ENCODE data around the gene CTBP1.

The CTBP1 gene

DNA sequence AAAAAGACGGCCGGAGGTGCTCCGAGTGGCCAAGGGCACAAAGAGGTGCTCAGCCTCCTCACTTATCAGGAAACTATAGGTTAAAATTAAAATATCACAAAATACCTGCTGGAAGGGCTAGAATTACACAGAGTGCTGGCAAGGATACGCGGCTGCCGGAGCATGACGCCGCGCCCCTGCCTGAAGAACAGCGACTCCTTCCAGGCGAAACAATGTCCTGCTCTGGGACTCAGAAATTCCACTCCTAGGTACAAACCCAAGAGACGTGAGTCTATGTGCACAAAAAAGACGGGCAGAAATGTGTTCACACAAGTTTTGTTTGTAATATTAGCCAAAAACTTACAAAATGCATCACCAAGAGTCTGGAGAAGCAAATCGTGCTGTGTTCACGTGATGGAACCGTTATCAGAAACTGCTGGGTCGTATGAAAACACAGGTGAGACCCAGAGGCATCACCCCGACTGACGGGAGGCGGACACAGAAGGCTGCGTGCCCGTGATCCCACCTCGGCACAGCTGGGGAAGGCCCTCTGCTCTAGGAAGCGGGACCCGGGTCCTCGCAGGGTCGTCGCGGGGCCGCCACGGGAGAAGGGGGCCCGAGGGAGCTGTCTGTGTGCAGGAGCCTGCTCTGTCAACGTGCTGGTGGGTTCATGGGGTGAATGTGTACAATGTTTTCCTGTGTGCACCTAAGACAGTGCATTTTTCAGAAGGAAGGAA, 27.6 kb downstream of the CTBP1 start:
- no peak for DNase-seq

DNA sequence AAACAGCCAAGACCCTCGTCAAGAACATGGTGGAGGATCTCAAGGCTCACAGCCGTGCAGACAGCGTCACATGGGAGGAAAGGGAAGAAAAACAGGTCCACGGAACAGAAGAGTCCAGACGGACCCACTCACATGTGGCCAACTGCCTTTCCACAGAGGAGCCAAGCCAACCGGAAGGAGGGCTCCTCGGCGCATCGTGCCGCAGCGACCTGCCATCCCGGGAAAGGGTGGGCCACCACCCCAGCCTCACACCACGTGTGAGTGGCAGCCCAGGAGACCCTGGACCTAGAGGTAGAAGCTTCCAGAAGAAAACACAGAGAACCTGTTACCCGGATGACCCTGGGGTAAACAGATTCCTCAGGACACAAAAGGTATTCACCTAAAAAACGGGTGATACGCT, 28.4 kb downstream of the CTBP1 start:
- DNase-seq = no peak

DNA sequence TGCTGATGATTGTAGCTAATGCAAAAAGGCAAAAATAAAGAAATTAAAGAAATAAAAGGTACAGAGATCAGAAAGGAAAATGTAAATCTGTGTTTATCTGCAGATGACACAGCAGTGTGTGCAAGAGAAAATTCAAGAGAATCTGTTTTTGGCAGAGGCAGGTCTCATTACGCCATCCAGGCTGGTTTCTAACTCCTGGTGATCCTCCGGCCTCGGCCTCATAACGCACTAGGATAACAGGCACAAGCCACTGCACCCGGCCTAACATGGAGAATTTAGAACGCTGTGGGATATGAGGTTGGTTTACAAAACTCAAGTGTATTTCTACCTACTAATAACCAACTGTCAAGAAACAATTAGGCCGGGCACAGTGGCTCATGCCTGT, 29.4 kb downstream of the CTBP1 start:
- DNase-seq = no peak

DNA sequence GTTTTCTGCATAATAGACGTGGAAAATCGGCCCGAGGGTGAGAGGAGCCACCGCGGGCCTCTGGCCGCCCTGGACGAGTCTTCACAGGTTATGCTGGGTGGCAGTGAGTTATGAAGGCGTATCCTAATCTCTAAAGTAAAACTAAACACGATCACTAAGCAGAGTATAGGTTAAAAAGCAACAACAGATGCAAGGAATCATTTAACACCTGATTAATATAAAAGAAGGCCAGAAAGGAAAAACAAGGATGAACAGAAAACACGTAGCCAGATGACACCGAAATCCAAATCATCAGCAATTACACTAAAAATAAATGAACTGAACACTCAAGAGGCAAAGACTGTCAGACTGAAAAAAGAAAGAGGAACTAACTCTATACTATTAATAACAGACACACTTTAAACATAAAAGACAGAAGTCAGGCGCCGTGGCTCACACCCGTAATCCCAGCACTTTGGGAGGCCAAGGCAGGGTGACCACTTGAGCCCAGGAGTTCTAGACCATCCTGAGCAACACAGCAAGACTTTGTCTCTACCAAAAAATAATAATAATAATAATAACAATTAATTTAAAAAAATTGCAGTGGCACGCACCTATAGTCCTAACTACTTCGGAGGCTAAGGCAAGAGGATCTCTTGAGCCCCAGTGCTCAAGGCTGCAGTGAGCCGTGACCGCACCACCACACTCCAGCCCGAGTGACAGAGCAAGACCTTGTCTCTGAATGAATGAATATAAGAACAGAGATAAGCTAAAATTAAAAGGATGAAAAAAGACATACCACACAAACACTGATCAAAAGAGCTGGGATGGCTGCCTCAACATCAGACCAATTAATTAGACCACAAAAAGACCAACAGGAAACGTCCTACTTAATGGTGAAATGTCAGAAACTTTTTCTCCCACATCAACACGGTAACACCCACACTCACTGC, 30.0 kb downstream of the CTBP1 start:
- DNase-seq = no peak

DNA sequence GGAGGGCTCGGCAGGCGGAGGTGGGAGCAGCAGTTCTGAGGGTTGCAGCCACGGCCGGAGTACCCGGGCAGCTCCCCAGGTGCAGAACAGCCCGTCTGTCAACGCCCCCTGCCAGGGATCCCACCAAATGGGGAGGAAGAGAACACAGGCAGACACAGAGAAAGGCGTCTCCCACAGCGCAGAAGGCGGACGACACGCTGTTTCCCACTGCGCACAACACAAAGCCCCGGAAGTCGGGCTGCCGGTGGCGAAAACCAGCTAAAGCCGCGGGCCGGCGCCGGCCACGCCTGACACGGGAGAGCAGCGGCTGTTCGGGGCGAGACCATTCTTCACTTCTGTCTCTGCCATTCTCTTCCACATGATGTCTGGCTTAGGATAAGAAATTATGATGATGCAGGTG, 31.6 kb downstream of the CTBP1 start:
- DNase-seq = no peak

DNA sequence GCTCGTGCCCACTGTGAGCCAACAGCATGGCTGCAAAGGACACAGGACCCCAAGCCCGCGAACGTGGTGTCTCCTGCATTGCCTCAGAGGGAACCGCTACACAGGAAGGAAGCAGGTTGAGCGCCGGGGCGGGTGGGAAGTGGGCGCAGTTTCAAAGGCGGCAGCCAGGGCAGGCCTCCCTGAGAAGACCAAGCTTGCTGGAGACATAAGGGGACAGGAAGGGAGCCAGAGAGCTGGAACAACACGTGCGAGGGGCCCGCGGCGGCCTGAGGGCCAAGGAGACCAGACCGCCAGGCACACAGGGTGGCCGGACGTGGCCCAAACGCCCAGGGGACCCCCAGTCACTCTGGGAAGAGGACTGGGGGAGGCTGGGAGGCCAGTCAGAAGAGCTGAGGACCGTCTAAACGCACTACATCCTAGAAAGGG, 32.0 kb downstream of the CTBP1 start:
- peak; percentile 46 for DNase-seq

DNA sequence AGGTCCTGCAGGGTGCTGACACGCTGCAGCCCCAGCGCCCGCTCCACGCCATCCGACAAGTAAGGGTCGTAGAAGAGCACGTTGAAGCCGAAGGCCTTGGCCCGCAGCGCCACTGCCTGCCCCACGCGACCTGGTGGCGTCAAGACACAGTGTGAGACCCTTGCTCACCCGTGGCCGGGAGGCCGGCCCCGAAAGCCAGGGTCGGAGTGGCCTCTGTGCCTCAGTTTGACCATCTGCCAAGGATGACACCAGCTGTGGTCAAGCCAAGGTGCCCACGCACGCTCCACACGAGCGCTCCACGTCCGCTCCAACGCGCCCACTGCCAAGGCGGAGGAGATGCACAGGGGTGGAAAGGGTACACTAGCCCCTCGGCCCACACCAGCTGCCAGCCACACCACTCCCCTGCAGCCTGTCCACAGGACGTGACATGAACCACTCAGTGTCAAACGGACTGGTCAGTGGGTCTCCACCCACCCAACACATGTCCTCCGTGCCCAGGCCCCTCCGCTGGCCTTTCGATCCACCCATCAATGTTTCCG, 32.8 kb downstream of the CTBP1 start:
- DNase-seq = no peak

DNA sequence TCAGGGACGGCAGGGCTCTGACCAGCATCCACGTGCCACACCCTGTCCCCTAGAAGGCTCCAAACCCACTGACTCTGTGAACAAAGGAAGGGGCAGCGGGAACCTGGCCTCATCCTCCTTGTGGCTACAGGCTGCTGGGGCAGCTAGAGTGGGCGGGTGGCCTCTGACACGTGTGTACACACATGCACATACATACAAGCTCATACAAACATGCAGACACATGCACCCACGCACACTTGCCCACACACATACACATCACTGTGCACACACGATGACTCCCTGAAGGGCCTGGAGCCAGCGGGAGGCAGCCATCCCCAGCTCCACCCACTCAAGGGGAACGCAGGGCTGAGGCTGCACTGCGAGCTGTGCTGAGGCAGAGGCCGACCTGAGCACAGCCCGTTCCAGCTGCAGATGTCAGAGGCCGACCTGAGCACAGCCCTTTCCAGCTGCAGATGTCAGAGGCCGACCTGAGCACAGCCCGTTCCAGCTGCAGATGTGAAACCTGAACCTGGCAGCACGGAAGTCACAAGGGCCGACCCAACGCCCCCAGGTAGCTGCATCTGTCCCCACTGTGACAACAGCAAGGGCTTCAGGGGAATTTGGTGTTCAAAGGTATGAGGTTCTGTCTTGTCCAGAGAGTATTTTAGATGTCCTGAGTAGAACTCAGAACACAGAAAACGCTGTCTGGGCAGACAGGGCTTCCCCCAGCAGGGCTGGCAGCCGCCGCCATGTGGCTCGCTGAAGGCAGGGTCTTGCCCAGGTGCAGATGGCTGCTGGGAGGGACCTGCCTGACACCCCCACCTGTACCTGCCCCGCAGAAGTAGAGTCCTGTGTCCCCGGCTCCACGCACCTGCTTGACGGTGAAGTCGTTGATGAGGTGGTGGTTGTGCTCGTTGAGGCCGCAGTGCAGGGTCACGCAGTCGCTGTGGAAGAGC, 33.5 kb downstream of the CTBP1 start:
- no peak for DNase-seq

DNA sequence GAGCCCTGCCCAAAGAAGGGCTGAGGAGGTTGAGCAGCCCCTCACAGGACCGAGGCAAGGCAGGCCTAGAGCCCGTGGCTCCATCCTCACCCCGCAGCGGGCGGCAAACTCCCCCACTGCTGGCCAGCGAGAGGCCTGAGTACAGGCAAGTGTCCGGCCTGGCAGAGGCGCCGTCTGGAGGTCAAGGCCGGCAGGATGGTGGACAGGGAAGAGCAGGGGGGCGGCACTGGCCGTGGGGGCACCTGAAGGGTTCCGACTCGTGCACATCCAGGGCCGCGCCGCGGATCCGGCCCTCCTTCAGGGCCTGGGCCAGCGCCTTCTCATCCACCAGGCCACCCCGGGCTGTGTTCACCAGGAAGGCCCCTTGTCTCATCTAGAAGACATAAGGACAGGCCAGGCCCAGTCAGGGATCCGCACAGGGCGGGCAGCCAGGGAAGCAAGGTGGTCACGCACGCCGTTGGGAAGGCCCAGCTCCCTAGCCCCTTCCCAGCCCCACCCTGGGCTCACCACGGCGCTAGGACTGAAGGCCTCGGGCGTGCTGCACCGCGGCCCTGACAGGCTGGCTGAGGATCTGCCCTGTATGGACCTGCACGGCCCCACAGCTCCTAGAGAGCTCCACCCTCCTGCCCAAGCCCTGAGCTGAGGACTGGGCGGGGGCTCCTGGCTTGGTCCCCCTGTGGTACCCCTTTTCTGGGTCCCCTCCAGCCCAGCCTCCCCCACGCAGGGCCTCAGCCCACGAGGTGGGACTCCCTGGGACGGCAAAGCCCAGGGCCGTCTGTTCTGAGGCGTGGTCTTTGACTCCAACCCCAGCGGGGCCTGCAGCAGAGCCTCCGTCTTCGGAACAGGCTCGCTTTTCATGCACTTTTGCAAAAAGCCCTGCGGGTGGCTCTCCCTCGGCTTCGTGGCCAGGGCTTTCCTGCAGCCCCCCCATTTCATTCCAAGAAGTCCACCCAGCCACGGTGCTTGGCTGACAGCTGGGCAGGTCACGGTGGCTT, 34.5 kb downstream of the CTBP1 start:
- no peak for DNase-seq

DNA sequence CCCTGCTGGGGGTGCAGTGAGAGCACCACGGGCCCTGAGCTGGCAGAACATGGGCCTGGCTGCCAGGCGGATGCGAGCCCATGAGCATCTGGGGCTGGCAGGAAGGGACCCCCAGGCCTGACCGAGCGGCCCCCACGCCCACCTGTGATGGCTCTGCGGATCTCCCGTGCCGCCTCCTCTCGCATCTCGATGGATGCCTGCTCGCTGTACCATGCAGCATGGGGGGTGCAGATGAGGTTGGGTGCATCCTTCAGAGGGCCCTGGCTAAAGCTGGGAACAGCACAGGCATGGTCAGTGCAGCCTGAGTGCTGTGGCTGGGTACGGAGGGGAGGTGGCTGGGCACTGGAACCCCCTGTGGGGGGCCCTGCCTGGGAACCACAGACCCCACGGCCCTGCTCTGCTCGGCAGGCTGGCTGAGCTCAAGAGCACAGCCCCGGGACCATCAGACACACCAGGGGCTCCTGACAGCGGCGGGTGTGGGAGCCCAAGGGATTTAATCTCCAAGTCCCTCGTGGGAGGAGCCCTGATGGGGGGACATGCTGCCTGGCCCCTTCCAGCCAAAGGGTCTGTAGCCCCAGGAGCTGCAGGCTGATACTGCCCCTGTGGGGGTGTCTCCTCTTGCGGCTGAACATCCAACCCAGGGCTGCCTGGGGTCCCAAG, 35.5 kb downstream of the CTBP1 start:
- no peak for DNase-seq

DNA sequence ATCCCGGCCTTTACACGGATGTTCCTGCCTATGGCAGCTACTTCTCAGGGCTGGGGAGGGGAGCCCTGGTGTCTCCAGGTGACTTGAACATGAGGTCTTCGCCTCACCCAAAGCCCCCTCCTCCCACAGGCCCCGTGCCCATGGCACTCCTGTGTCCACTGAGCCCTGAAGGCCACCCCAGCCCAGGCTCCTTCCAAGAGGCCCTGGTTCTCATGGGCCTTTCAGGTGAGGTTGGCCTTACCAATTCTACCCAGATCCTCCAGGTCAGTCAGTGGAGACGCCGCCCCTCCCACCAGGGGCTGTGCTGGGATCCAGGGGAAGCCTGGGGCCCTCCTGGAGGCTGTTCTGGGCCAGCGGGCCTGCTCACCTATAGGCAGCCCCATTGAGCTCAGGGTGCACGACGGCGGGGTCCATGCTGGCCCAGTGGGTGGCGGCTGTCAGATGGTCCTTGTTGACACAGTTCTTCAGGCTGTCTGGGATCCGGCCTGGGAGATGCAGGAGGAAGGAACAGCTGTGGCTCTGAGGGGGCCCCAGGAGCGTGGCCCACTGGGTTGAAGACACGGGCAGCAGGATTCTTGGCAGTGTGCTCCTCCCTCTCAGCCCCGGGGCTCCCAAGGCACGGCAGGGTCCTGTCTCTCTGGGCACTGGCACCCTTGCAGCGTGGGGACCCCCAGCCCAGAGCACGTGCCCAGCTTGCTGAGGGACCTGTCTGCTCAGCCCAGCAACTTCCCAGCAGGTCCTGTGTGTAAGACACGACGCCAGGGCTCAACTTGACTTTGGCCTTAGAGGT, 36.2 kb downstream of the CTBP1 start:
- DNase-seq = no peak

DNA sequence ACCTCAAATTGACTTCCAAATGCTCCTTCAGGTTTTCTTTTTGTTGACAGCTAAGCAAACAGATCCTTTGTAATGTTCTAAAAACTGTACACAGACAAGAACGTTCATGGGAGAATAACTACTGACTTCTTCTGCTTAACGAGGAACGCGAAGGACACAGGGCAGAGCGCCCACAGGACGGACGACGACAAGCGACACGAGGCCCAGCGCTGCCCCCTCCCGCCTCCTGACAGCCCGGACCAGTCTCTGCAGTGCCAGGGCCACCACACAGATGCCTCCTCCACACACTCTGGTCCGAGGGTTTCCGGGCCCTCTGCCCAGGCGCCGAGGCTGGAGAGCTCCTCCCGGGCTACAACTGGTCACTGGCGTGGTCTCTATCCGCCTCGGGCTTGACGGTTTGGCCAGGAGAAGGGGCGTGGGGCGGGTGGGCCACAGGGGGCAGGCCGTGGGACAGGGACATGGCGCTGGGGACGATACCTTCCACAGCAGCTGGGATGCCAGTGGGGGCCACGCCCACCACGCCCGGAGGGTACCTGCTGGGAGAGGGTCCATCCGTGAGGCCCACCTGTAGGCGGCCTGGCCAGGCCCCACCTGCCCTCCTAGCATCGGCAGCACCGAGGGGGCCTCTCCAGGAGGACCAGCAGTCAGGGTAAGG, 36.9 kb downstream of the CTBP1 start:
- no peak for DNase-seq

DNA sequence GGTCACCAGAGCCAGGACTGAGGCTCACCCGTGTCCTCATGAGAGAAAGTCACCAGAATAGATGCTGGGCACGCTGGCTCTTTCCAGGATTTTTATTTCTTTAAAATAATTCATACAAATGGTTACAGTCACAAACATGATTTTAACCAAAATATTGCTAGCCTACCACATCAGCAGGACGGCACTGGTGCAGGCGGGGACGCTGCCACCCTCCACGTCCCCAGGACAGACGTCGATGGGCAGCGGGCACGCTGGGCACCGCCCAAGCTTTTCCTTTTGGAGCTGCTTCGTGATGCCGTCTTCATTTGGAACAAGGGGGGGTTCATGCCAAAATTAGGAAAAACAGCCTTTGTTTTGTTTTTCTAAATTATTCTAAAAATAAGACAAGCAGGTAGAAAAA, 37.6 kb downstream of the CTBP1 start:
- DNase-seq = no peak

DNA sequence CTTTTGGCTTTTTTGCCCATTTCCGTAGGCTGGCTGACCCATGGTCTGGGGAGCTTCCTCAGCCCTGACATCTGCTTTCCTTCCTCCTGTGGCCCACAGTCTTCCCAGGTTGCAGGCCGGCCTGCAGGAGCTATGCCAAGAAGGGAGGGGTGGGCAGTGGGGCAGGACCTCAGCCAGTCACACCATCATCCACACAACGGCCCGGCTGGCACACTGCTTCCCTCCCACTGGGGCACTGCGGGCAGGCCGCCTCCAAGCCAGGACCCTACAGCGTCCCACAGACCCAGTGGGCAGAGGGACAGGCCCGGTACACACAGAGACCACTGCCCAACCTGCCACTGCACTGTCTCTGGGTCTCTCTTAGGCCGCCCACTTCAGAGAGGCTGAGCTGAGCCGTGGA, 38.0 kb downstream of the CTBP1 start:
- DNase-seq = no peak

DNA sequence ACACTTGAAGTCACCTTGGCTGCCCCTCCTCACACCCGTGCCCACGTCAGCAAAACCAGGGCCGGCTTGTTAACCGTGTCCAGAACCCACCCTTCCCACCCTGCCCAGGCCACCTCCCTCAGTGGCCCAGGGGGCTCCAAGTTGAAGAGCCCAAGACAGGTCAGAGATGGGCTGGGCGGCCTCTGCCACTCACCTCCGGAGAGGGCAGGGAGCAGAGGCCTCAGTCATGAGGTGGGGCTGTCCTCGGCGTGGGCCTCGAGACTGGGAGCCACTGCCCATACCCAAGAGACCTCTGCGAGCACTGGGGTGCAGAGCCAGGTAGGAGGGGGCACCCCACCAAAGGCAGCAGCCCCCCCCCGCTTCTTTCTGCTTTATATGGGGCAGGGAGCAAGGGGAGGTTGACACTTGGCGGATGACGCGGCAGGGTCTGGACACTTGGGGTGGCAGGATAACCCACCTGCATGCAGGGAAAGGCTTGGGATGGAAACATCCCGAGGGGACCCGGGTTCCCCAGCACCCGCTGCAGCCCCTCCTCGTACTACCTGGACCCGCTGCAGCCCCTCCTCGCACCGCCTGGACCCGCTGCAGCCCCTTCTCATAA, 38.6 kb downstream of the CTBP1 start:
- no peak for DNase-seq

DNA sequence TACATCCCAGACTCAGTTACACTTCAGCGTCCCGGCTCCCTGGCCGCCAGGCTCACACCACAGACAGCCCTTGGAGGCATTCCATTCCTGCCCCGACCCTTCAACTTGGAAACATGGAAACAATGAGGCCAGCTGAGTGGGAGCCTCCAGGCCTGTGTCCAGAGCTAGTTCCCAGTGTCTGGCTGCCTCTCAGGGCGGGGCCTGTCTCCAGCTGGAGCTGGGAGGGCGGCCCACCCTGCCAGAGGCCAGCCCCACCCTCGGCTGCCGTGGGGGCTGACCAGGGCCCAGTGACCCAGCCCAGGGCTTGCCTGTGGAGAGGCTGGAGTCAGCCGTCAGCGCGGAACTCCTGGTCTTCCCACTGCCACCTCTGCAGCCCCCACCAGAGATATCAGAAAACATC, 39.1 kb downstream of the CTBP1 start:
- no peak for DNase-seq

DNA sequence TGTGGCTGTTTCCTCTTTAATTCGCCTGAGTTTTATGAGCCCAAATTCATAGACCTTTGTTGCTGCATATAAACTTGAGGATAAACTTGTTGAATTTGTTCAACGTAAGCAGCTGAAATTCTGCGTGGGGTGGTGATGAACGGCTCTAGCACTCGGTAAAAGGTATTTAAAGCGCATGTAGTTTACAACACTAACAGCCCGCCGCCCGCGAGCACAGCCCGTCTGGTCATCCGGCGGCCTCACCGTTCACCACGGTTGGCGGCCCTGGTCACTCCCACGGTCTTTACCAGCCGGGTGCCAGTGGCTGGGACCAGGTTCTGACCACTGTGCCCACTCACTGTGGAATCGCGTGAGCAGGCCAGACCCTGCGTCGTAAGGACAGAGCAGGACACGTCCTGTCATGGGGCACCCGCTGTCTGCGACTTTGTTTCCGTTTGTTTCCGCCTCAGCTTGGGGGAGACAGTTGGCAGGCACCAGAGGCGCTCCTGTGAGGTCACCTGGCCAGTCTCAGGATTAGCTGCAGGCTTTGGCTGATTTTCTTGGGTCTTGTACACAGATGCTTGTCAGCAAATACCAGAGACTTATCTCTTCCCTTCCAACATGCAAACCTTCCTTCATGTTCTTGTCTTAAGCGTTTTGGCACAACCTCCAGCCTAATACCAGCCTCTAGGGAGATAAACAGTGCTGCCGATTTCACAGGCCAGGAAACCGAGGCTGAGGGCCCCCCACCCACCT, 39.8 kb downstream of the CTBP1 start:
- no peak for DNase-seq

DNA sequence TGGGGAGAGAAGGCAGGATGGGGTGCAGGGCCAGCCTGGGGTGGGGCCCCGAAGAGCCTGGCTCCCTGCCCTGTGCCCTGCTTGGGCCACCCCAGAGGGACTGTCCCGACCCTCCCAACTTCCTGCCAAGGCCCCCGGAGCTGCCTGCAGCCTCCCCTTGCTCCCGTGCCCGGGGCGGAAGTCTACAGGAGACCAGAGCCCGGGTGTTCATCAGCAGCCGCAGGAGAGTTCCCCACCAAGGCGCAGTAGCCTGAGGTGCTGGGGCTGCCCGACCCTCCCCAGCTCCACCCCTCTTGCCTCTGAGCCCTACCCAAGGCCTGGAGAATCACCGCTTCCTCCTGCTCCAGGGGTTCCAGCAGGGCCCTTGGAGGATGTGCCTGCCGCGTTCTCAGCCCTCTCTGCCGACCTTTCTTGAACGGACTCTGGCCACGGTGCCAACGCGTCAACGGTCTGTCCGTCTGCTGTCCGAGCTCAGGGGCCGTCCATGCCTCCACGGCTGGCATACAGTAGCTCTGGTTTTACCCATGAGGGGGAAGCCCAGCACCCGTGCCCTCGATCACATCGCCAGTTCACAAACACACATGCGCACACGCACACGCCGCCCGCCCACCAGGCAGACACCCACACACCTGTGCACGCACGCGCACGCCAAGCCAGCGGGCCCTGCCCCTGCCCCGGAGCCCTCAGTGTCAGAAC, 40.5 kb downstream of the CTBP1 start:
- no peak for DNase-seq

Measured in activated CD4-positive, CD25-positive, alpha-beta regulatory T cell treated with anti-CD3 and anti-CD28 coated beads, Interleukin-2, amount 50 U/mL, for 72 hours (primary cell).